ENCODE results near the gene PUM2.

GRCh38 chr2:20333738-20334137, 16.9 kb downstream of the PUM2 start:
- no peak for TF ChIP-seq SP1 (IDR thresholded peaks at IDR 0.05; ENCODE audit: low read depth)
- no peak for TF ChIP-seq JUND (IDR thresholded peaks at IDR 0.05)
- TF ChIP-seq EGR1 (IDR thresholded peaks at IDR 0.05; ENCODE audit: low read depth): no peak
- no peak for TF ChIP-seq CTCF (IDR thresholded peaks at IDR 0.05 in 2 of 3, conservative IDR thresholded peaks at IDR 0.05 in 1 of 3; ENCODE audit: borderline replicate concordance in 1 of 3, insufficient read depth in 1 of 3, low read depth in 2 of 3, low read length in 2 of 3)
- TF ChIP-seq SRF (IDR thresholded peaks at IDR 0.05; ENCODE audit: low read depth): no peak
- TF ChIP-seq CEBPB (IDR thresholded peaks at IDR 0.05; ENCODE audit: low read depth): no peak
- no peak for TF ChIP-seq POLR2A (IDR thresholded peaks at IDR 0.05; ENCODE audit: borderline replicate concordance, extremely low read depth, insufficient read depth, insufficient read length)
- no peak for TF ChIP-seq TCF7L2 (IDR thresholded peaks at IDR 0.05; ENCODE audit: borderline replicate concordance, extremely low read depth, insufficient read depth, insufficient read length)
- no peak for TF ChIP-seq YY1 (IDR thresholded peaks at IDR 0.05; ENCODE audit: extremely low read depth, insufficient replicate concordance, low read depth, low read length)
- no peak for TF ChIP-seq POLR2AphosphoS5 (IDR thresholded peaks at IDR 0.05; ENCODE audit: low read depth, low read length)

Data from HCT116 (cell line).